GOT3 (cell line): Measurements from ENCODE around the gene WFS1.

ENCODE experiments used
- DNase-seq: peaks from one replicate; lab custom pipeline; 2025; ENCODE audit warnings: mixed read lengths; lab: John Stamatoyannopoulos, UW

WFS1 gene

GRCh38 chr4:6299875-6300274 is 30.2 kb downstream of the WFS1 start:
- no peak for DNase-seq

- no peak for DNase-seq
These were observed 30.7 kb downstream of the WFS1 start for GRCh38 chr4:6300359-6300758.

DNA sequence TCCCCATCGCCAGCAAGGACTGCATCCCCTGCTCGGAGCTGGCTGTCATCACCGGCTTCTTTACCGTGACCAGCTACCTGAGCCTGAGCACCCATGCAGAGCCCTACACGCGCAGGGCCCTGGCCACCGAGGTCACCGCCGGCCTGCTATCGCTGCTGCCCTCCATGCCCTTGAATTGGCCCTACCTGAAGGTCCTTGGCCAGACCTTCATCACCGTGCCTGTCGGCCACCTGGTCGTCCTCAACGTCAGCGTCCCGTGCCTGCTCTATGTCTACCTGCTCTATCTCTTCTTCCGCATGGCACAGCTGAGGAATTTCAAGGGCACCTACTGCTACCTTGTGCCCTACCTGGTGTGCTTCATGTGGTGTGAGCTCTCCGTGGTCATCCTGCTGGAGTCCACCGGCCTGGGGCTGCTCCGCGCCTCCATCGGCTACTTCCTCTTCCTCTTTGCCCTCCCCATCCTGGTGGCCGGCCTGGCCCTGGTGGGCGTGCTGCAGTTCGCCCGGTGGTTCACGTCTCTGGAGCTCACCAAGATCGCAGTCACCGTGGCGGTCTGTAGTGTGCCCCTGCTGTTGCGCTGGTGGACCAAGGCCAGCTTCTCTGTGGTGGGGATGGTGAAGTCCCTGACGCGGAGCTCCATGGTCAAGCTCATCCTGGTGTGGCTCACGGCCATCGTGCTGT is 31.5 kb downstream of the WFS1 start:
- no peak for DNase-seq

DNA sequence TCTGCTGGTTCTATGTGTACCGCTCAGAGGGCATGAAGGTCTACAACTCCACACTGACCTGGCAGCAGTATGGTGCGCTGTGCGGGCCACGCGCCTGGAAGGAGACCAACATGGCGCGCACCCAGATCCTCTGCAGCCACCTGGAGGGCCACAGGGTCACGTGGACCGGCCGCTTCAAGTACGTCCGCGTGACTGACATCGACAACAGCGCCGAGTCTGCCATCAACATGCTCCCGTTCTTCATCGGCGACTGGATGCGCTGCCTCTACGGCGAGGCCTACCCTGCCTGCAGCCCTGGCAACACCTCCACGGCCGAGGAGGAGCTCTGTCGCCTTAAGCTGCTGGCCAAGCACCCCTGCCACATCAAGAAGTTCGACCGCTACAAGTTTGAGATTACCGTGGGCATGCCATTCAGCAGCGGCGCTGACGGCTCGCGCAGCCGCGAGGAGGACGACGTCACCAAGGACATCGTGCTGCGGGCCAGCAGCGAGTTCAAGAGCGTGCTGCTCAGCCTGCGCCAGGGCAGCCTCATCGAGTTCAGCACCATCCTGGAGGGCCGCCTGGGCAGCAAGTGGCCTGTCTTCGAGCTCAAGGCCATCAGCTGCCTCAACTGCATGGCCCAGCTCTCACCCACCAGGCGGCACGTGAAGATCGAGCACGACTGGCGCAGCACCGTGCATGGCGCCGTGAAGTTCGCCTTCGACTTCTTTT is 32.2 kb downstream of the WFS1 start:
- no peak for DNase-seq

DNA sequence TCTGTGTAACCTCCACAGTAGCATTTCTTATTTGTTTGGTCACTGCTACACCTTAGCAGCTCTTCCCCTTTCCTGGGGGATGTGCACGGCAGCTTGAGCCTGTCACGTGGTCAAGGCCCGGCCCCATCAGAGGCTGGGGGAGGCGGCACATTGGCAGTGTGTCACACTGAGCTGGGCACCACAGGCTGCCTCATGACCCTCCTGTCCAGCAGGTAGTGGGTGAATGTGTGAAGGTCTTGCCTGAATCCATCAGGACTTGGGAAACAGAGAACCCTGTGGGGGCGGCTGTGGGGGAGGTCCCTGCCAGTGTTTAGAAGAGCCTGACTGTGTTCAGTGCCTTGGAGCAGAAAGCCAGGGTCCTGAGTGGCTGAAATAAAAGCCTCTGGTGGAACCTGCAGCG is 33.2 kb downstream of the WFS1 start:
- DNase-seq: no peak

GRCh38 chr4:6303943-6304342 is 34.3 kb downstream of the WFS1 start:
- DNase-seq: no peak

GRCh38 chr4:6306299-6306698 is 36.6 kb downstream of the WFS1 start:
- DNase-seq: no peak

DNA sequence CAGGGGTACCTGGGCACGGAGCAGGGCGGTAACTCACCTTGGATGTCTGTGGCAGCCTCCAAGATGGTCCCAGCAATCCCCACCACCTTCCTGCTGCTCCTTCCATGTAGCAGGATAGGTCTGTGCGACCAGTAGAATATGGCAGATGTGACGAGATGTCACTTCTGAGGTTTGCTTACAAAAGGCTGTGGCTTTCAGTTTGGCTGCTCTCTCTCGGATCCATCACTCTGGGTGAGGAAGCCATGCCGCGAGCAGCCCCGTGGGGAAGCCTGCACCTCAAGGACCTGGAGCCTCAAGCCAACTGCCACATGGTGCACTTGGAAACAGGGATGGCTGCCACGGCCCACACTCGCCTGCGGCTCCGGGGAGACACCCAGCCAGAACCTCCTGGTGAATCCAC is 37.6 kb downstream of the WFS1 start:
- no peak for DNase-seq

DNA sequence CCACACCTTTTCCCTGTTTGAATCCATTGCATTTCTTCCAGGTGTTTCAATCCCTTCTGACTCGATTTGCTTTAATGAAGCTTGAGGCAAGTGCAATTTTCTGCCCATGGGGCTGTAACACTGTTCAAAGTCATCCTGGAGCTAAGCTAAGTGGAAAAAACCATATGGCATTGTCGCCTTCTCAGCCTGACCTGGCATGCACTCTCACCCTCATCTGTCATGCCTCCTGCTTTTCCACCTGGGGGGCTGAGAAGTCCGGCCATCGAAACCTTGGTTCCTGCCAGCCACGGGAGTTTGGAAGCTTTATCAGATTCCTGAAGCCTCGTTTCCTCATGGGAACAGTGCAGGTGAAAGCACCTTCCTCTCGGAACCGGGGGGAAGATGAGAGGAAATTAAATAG is 38.2 kb downstream of the WFS1 start:
- DNase-seq: no peak

GRCh38 chr4:6308899-6309643 is 39.4 kb downstream of the WFS1 start:
- DNase-seq: no peak

GRCh38 chr4:6309777-6310176 is 40.1 kb downstream of the WFS1 start:
- DNase-seq: no peak

DNA sequence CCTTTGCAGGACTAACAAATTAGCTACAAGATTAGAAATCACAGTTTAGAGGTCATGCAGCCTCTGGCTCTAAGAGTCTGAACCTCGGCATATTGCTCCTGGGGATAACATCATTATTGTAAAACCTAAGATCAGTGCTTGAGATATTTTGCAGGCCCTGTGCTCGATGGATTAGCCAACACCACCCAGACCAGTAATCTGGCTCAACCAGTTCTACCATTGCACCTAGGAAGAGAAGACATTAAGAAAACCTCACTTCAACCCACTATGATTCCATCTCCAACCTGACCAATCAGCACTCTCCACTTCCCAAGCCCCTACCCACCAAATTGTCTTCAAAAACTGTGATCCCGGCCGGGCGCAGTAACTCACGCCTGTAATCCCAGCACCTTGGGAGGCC is 43.6 kb downstream of the WFS1 start:
- DNase-seq: no peak

GRCh38 chr4:6316461-6317003 is 46.9 kb downstream of the WFS1 start:
- DNase-seq: no peak

GRCh38 chr4:6318206-6318605 is 48.6 kb downstream of the WFS1 start:
- DNase-seq: no peak

DNA sequence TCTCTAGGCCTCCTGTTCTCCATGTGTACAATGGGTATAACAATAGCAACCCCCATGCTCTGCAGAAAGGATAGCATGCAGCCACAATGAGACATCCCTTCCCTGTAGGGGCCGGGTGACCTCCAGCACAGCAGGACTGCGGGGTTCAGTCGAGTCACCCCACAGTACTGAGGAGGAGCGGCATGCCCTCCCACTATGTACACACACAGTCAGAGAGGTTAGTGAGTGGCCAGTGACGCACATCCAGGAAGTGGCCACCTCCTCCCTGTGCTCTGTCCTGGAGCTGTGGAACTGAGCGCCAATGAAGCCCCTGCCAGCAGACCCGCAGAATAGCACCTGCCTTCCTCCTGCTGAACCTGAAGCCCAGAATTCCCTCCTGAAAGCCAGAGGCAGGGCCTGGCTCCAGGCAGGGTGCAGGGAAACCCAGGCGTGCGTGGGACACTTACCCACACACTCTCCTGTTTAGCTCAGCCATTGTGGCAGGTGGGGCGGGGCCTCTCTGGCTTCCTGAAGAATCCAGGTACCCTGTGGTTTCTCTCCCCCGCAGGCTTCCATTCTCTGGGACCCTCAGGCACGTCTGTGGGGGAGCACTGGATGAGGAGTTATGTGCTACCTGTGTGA is 50.0 kb downstream of the WFS1 start:
- no peak for DNase-seq

- no peak for DNase-seq
These were observed 51.0 kb downstream of the WFS1 start for GRCh38 chr4:6320663-6321062.

DNA sequence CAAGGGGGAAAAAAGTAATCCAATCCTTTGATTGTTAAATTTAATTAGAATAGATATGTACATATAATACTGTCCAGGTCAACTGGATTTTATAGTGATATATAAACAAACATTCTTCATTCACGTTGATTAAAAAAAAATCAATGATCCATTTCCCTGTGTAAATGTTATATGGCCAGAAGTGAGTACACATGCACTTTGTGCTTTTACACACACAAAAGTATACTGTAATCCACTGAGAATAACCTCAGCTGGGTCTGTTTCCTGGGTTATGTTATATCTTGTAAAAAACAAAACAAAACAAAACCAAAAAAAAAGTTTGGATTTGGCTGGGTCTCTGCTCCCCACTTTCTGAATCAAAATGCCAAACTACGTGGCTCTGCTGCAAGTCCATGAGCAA is 51.7 kb downstream of the WFS1 start:
- DNase-seq: no peak

DNA sequence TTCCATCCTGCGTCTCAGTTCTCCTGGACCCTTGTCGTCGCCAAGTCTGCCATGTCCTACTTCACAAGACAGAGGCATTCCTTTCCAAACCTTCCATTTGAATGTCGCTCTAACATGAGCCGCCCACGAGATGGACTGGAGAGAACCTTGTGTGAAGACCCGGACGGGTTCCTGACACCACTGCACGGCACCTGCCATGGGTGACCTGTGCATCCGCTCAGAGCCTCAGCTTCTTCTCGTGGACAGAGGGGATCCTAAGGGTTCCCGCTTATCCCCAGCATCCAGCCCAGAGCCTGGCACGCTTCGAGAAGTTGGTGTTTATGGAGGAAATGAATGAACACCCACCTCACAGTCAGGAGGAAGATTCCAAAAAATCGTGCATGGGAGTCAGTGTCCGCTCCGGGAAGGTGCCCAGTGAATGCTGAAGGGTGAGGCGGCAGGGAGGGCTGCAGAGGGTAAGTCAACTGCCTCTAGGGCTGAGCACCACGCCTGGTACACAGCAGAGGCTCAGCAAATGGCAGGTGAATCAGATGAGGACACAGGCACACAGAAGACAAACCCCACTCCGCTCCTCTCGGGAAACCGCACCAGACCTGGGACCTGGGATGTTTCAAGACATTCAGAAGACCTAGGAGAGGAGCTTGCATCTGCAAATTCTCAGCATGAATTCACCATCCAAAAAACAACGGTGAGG is 52.6 kb downstream of the WFS1 start:
- DNase-seq: no peak

GRCh38 chr4:6322761-6323566 is 53.3 kb downstream of the WFS1 start:
- DNase-seq: no peak

GRCh38 chr4:6324461-6324998 is 54.9 kb downstream of the WFS1 start:
- no peak for DNase-seq
